ENCODE measurements around the gene C19orf12.

Gene C19orf12

GRCh38 chr19:29683009-29683408 is 32.1 kb downstream of the C19orf12 start:
- no peak for DNase-seq
- no peak overlapping the region for H3K4me2 ChIP-seq (ENCODE audit: insufficient read depth, low read length)
- TF ChIP-seq CTCF (IDR thresholded peaks at IDR 0.05; ENCODE audit: borderline replicate concordance, extremely low read depth, low read length, poor library complexity, severe bottlenecking) (no peak), EZH2 (IDR thresholded peaks at IDR 0.05; ENCODE audit: borderline replicate concordance, low read depth, low read length, severe bottlenecking) (no peak)
- H4K20me1 ChIP-seq (ENCODE audit: insufficient read depth, low read length) = no peaks in the 10 kb centered on the region
- H3K27me3 ChIP-seq (ENCODE audit: insufficient read depth, low read length, poor library complexity) = no peaks in the 10 kb centered on the region
- no peaks in the 10 kb centered on the region for H3K36me3 ChIP-seq (ENCODE audit: insufficient read depth, low read length)
- H3K9ac ChIP-seq (ENCODE audit: low read depth, low read length) = no peak overlapping the region
- H3K4me1 ChIP-seq (ENCODE audit: insufficient read depth, low read length) = peaks cover 32% of the 10 kb centered on the region
- no peak overlapping the region for H2AFZ ChIP-seq (ENCODE audit: low read depth, low read length)
- ATAC-seq (ENCODE audit: insufficient read depth, low read depth) = no peak
- H3K27ac ChIP-seq (ENCODE audit: low read length) = no peak overlapping the region
- no peaks in the 10 kb centered on the region for H3K9me3 ChIP-seq (ENCODE audit: insufficient read depth, low read length, severe bottlenecking)
- no peak overlapping the region for H3K4me3 ChIP-seq (ENCODE audit: low read depth in 1 of 2, low read length in 2 of 2)
- no peaks in the 10 kb centered on the region for H3K79me2 ChIP-seq (ENCODE audit: insufficient read depth, low read length)

GRCh38 chr19:29682236-29682895 is 32.7 kb downstream of the C19orf12 start:
- H3K9ac ChIP-seq (ENCODE audit: low read depth, low read length) = no peak overlapping the region
- H3K4me1 ChIP-seq (ENCODE audit: insufficient read depth, low read length) = peaks cover 32% of the 10 kb centered on the region
- H4K20me1 ChIP-seq (ENCODE audit: insufficient read depth, low read length) = no peaks in the 10 kb centered on the region
- no peak for DNase-seq
- H3K27me3 ChIP-seq (ENCODE audit: insufficient read depth, low read length, poor library complexity) = no peaks in the 10 kb centered on the region
- no peaks in the 10 kb centered on the region for H3K9me3 ChIP-seq (ENCODE audit: insufficient read depth, low read length, severe bottlenecking)
- peak overlapping the region; percentile 31; the same call in 1 of the 2 replicates for H3K27ac ChIP-seq (ENCODE audit: low read length)
- no peak for TF ChIP-seq CTCF (IDR thresholded peaks at IDR 0.05; ENCODE audit: borderline replicate concordance, extremely low read depth, low read length, poor library complexity, severe bottlenecking)
- TF ChIP-seq EZH2 (IDR thresholded peaks at IDR 0.05; ENCODE audit: borderline replicate concordance, low read depth, low read length, severe bottlenecking) = no peak
- H3K36me3 ChIP-seq (ENCODE audit: insufficient read depth, low read length) = no peaks in the 10 kb centered on the region
- H3K4me3 ChIP-seq (ENCODE audit: low read depth in 1 of 2, low read length in 2 of 2) = no peak overlapping the region
- H3K4me2 ChIP-seq (ENCODE audit: insufficient read depth, low read length) = no peak overlapping the region
- H3K79me2 ChIP-seq (ENCODE audit: insufficient read depth, low read length) = no peaks in the 10 kb centered on the region
- no peak for ATAC-seq (ENCODE audit: insufficient read depth, low read depth)
- H2AFZ ChIP-seq (ENCODE audit: low read depth, low read length) = no peak overlapping the region

- Histone ChIP-seq H3K27ac (ENCODE audit: low read length) (peak overlapping the region; percentile 92), H3K79me2 (ENCODE audit: insufficient read depth, low read length) (no peaks in the 10 kb centered on the region), H2AFZ (ENCODE audit: low read depth, low read length) (no peak overlapping the region), H3K9ac (ENCODE audit: low read depth, low read length) (no peak overlapping the region), H3K9me3 (ENCODE audit: insufficient read depth, low read length, severe bottlenecking) (no peaks in the 10 kb centered on the region), H3K27me3 (ENCODE audit: insufficient read depth, low read length, poor library complexity) (no peaks in the 10 kb centered on the region), H4K20me1 (ENCODE audit: insufficient read depth, low read length) (no peaks in the 10 kb centered on the region), H3K4me1 (ENCODE audit: insufficient read depth, low read length) (peaks cover 32% of the 10 kb centered on the region), H3K4me2 (ENCODE audit: insufficient read depth, low read length) (no peak overlapping the region; the same call in 1 of the 2 replicates), H3K4me3 (ENCODE audit: low read depth in 1 of 2, low read length in 2 of 2) (no peak overlapping the region), H3K36me3 (ENCODE audit: insufficient read depth, low read length) (0 out of 2 replicates have a peak, but pooled peaks cover 4% of the 10 kb centered on the region)
- TF ChIP-seq EZH2 (IDR thresholded peaks at IDR 0.05; ENCODE audit: borderline replicate concordance, low read depth, low read length, severe bottlenecking) (no peak), CTCF (IDR thresholded peaks at IDR 0.05; ENCODE audit: borderline replicate concordance, extremely low read depth, low read length, poor library complexity, severe bottlenecking) (no peak)
- ATAC-seq (ENCODE audit: insufficient read depth, low read depth) = no peak
- DNase-seq = no peak
Measured at GRCh38 chr19:29681422-29682235, 33.4 kb downstream of the C19orf12 start.

All from DND-41 (cell line).